Calu3 (cell line): ENCODE measurements around the gene RNF224. TPM values are rescaled to one million over a fixed set of nuclear protein-coding genes. Genes with fewer than 3 reads are reported as not detected.
A peak's percentile ranks its signal among the peaks of the same experiment; 100 is the strongest.

Experiments used
- Bru-seq: library from RNA; stranded (reverse); fragments of 400-500 nt; gene quantifications from one replicate; lab custom pipeline; 2021; lab: Mats Ljungman, UMichigan
- BruChase-seq, 2 experiments: library from RNA; stranded (reverse); fragments of 400-500 nt; gene quantifications; one replicate each; lab custom pipeline; 2021; lab: Mats Ljungman, UMichigan
- BruUV-seq: library from RNA; stranded (reverse); fragments of 400-500 nt; replicated peaks from 2 replicates; lab custom pipeline; 2021; lab: Mats Ljungman, UMichigan
- CTCF ChIA-PET: fragments of 300-600 bp; sonication (Branson Sonifier 250); formaldehyde crosslinking; loops from one replicate; lab custom pipeline; 2022; ENCODE audit warnings: antibody characterized with exemption; lab: Charles Lee
- DNase-seq: peaks from one replicate; pipeline ENCODE4 v3.0.0; 2022
- H3K27ac Mint-ChIP-seq: one replicate; pipeline ENCODE4 v1.8.0; 2022; ENCODE audit warnings: mixed read lengths; ENCODE audit not compliant: unreplicated experiment
- H3K27me3 Mint-ChIP-seq: one replicate; pipeline ENCODE4 v1.8.0; 2022; ENCODE audit warnings: mixed read lengths; ENCODE audit not compliant: unreplicated experiment
- H3K36me3 Mint-ChIP-seq: one replicate; pipeline ENCODE4 v1.8.0; 2022; ENCODE audit warnings: mild to moderate bottlenecking, moderate library complexity, mixed read lengths; ENCODE audit not compliant: insufficient read depth, unreplicated experiment
- H3K4me1 Mint-ChIP-seq: one replicate; pipeline ENCODE4 v1.8.0; 2022; ENCODE audit warnings: mild to moderate bottlenecking, low read depth, mixed read lengths; ENCODE audit not compliant: unreplicated experiment
- H3K4me3 Mint-ChIP-seq: one replicate; pipeline ENCODE4 v1.8.0; 2022; ENCODE audit warnings: mild to moderate bottlenecking, low read depth, moderate library complexity, mixed read lengths; ENCODE audit not compliant: unreplicated experiment
- H3K9me3 Mint-ChIP-seq: one replicate; pipeline ENCODE4 v1.8.0; 2022; ENCODE audit warnings: low read depth, mixed read lengths; ENCODE audit not compliant: unreplicated experiment
- intact Hi-C: fragments of 100-400 bp; cut with micrococcal nuclease; formaldehyde crosslinking; loops from one replicate; pipeline ENCODE4 v1.10.0; 2022; ENCODE audit not compliant: unreplicated experiment
- long read RNA-seq: library from polyadenylated mRNA; stranded (forward); transcript quantifications from one replicate; pipeline ENCODE4 v2.0.0, GENCODE V29; 2022
- total RNA-seq: library from RNA; stranded (reverse); gene quantifications from 2 replicates; pipeline ENCODE4 v1.2.3, GENCODE V29; 2022
- TF ChIP-seq, protein P1 (sequence below): fragments of 200-600 bp; IDR thresholded peaks from one replicate; pipeline ENCODE4 v1.8.0; 2022; ENCODE audit warnings: antibody characterized with exemption; ENCODE audit not compliant: unreplicated experiment

RNF224 gene
- total RNA-seq, result 1.6 and 1.7 TPM in 2 replicates
- percentile 25 among the genes with signal in this experiment for Bru-seq, nascent RNA
- BruChase-seq, experiment 1, labeled RNA remaining after a 6-hour chase, result percentile 46 among the genes with signal in this experiment
- percentile 34 among the genes with signal in this experiment for BruChase-seq, experiment 2, labeled RNA remaining after a 2-hour chase
- long read RNA-seq, partial matches to known transcripts, result 0 of 4 reads
- long read RNA-seq, other reads (novel, unspliced or antisense), result 4 of 4 reads

- intact Hi-C loops, result loop anchor here (2.0 to 5.0 kb wide), 2 partner anchors 50 to 110 kb away; no protein-coding TSS in a partner anchor
- Mint-ChIP-seq H3K27me3 (no peaks in the 10 kb centered on the region), H3K27ac (peak within 1 kb of the TSS; percentile 95), H3K9me3 (no peaks in the 10 kb centered on the region), H3K4me3 (peak within 1 kb of the TSS; percentile 72), H3K36me3 (peaks cover 30% of the 10 kb centered on the region), H3K4me1 (peaks cover 19% of the 10 kb centered on the region)
- CTCF ChIA-PET, result interaction anchor here (0.5 to 2.4 kb wide), 13 partner anchors 9 to 107 kb away, joined by 3 to 11 read pairs (median 4); partner anchors contain the start of genes ANAPC2 and SSNA1
- DNase-seq, result peak; percentile 92
- TF ChIP-seq, protein P1, sequence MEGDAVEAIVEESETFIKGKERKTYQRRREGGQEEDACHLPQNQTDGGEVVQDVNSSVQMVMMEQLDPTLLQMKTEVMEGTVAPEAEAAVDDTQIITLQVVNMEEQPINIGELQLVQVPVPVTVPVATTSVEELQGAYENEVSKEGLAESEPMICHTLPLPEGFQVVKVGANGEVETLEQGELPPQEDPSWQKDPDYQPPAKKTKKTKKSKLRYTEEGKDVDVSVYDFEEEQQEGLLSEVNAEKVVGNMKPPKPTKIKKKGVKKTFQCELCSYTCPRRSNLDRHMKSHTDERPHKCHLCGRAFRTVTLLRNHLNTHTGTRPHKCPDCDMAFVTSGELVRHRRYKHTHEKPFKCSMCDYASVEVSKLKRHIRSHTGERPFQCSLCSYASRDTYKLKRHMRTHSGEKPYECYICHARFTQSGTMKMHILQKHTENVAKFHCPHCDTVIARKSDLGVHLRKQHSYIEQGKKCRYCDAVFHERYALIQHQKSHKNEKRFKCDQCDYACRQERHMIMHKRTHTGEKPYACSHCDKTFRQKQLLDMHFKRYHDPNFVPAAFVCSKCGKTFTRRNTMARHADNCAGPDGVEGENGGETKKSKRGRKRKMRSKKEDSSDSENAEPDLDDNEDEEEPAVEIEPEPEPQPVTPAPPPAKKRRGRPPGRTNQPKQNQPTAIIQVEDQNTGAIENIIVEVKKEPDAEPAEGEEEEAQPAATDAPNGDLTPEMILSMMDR, result peak; percentile 77
- no TSS peak for BruUV-seq
Observed at GRCh38 chr9:137227054-137227852, at the start of gene RNF224. TSS of gene RNF224 (plus strand) at chr9:137227502. CDS start at chr9:137228336, 834 bp downstream.

DNA sequence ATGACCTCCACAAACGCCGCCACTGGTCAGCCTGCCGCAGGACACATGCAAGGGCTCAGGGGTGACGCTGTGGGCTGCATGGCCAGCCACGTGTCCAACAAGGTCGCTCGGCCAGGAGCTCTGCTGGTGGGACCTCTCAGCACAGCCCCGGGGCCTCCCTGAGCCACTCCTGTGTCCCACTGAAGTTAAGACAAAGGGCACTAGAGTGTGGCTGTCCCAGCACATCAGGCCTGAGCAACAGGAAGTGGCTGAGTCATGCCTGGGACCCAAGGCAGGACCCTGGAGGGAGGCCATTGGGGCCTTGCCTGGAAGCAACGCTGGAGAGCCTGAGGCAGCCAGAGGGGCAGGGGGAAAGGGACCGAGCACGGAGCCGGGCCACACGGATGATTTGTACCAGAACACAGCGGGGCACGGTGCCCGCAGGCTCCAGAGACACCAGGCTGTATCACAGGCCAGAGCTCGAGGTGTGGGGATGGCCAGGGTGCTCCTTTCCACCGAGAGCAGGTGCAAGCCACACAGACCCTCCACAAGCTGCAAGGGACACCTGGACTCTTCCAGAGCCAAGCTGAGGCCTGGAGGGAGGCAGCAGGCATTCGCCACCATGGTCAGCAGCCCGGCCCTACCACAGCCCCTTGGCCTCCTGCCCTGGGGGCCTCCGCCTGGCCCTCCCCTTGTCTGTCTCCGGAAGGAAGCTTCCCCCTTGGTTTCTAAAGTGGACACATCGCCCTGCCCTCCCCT lies 48.9 kb upstream of the RNF224 start:
- intact Hi-C loops, result loop anchor here (5.0 kb wide), 1 partner anchor 49 kb away; the partner anchor contains the start of genes CYSRT1 and RNF224
- H3K27ac Mint-ChIP-seq, result no peak overlapping the region
- CTCF ChIA-PET, result no interaction called here
- no TSS peak for BruUV-seq
- H3K4me3 Mint-ChIP-seq, result no peak overlapping the region
- no peaks in the 10 kb centered on the region for H3K9me3 Mint-ChIP-seq
- H3K36me3 Mint-ChIP-seq, result peaks cover 11% of the 10 kb centered on the region
- peaks cover 9% of the 10 kb centered on the region for H3K4me1 Mint-ChIP-seq
- TF ChIP-seq, protein P1, result no peak
- H3K27me3 Mint-ChIP-seq, result peaks cover 4% of the 10 kb centered on the region
- DNase-seq, result no peak

- Mint-ChIP-seq H3K27ac (no peak overlapping the region), H3K4me3 (no peak overlapping the region), H3K4me1 (peaks cover 9% of the 10 kb centered on the region), H3K36me3 (peaks cover 14% of the 10 kb centered on the region), H3K9me3 (no peaks in the 10 kb centered on the region), H3K27me3 (no peaks in the 10 kb centered on the region)
- BruUV-seq, result no TSS peak
- CTCF ChIA-PET, result no interaction called here
- intact Hi-C loops, result loop anchor here (5.0 kb wide), 1 partner anchor 48 kb away; the partner anchor contains the start of genes CYSRT1 and RNF224
- TF ChIP-seq, protein P1, result no peak
- no peak for DNase-seq
Observed at GRCh38 chr9:137178939-137179630, 48.2 kb upstream of the RNF224 start.
